GM18520 (cell line): Measurements from ENCODE around the gene KRT79.

Experiments
- ATAC-seq: cut with Tn5 transposase; IDR thresholded peaks from one replicate; pipeline ENCODE4 v1.9.1; 2021; ENCODE audit not compliant: unreplicated experiment

KRT79 gene

DNA sequence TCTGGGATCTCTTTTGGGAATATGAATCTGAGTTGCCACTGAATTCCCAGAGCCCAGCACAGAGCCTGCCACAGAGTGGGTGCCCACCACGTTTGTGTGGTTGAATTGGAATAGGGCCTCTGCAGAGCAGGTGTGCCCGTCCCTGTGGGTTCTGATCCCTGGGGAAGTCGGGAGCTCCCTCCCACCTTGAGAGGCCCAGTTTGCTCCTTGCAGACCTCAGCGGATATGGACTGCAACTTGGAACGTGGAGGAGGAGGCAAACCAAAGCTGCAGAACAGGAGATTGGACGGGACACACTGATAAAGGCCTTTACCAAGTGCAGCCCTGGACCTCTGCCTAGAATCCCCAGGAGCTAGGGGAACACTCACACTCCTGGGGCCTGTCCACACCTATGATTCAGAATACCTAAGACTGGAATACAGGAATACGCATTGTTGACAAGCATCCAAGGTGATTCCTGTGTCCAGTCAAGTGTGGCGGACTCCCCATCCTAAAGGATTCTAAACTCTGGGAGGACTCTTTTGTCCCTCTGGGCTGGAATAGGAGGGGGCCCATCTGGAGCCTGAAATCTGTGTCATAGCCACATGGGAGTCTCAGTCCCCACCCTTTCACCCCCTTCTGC lies 59.4 kb downstream of the KRT79 start:
- ATAC-seq, result no peak

DNA sequence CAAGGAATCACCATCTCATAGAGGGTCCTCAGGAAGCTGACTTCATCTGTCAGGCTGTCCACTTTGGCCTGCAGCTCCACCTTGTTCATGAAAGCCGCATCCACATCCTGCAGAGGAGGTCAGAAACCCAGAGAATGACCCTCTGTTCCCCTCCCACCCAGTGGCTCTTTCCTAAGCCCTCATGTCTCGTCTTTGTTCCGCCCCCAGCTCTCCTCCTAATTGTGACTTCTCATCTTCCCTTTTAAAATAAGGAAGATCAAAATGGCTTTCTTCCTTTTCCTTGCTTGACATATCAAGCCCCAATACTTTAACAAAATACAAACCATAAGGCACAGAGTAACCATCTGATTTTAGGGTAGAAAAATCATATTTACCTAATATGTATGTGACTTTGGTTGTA lies 61.3 kb downstream of the KRT79 start:
- ATAC-seq, result no peak

DNA sequence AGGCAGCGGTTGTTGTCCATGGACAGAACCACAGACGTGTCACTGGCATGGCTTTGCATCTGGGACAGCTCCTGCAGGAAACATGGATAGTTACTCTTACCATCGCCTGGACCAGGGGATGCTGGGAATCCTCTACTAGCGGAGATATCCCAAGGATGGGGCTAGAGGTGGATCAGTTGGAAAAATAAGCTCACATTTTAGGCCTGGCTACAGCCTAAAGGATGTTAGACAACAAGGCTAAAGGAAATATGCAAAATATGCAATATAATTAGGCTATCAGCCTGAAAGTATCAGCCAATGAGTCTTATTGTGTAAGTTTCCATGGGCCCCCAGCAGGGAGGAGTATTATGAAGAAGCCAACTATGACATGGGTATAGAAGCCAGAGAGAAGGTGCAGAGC lies 61.9 kb downstream of the KRT79 start:
- no peak for ATAC-seq

DNA sequence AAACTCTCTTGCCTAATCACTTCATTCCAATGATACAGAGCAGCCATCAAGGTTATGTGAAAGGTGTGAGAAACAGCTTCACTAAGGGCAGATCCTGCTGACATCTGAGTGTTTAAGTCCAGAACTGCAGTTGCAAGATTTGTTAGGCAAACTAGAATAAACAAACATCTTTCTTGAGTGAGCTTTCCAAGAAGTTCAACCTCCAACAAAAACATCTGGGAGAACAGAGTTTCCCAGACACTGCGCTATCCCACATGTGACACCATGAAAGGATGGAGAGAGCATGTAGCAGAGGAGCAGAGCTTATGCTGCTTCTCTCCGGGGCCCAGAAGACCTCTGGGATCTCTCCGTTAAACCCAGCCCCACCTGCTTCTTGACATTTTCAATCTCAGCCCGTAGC lies 62.6 kb downstream of the KRT79 start:
- ATAC-seq, result no peak
